Epithelial cell of prostate (primary cell): ENCODE results near the gene PATJ.
A peak's percentile ranks its signal among the peaks of the same experiment; 100 is the strongest.
"Not testable (repeated sequence)": the region's sequence is repeated elsewhere in the genome, so short reads cannot be mapped to it uniquely, and the experiment has no call there.

Source experiments
- DNase-seq: peaks from one replicate; pipeline ENCODE4 v3.0.0-alpha.2; 2011; ENCODE audit warnings: low read depth, low spot score
- H3K27ac ChIP-seq: fragments of 450-650 bp; 2 replicates; pipeline ENCODE4 v1.5.1; 2017; ENCODE audit warnings: mild to moderate bottlenecking

Gene PATJ

GRCh38 chr1:61808968-61809367 lies 66.7 kb downstream of the PATJ start:
- no peak overlapping the region for H3K27ac ChIP-seq
- DNase-seq = no peak

GRCh38 chr1:61812916-61813315 lies 70.6 kb downstream of the PATJ start:
- H3K27ac ChIP-seq = no peak overlapping the region
- no peak for DNase-seq

- no peak overlapping the region for H3K27ac ChIP-seq
- no peak for DNase-seq
Measured at GRCh38 chr1:61816191-61816590, 73.9 kb downstream of the PATJ start.

- no peak for DNase-seq
- H3K27ac ChIP-seq = no peak overlapping the region
Measured at GRCh38 chr1:61818992-61819391, 76.7 kb downstream of the PATJ start.

- DNase-seq = no peak
- no peak overlapping the region for H3K27ac ChIP-seq
Measured at GRCh38 chr1:61819421-61819820, 77.1 kb downstream of the PATJ start.

- no peak overlapping the region for H3K27ac ChIP-seq
Measured at GRCh38 chr1:61825393-61825792, 83.1 kb downstream of the PATJ start.

GRCh38 chr1:61828805-61829204 lies 86.5 kb downstream of the PATJ start:
- no peak overlapping the region for H3K27ac ChIP-seq
- no peak for DNase-seq

More at GRCh38 chr1:61825393-61825792, 83.1 kb downstream of the PATJ start:
- no peak for DNase-seq

- no peak for DNase-seq
- H3K27ac ChIP-seq = peak overlapping the region; percentile 47
Measured at GRCh38 chr1:61836649-61837048, 94.4 kb downstream of the PATJ start.

GRCh38 chr1:61837607-61838006 lies 95.3 kb downstream of the PATJ start:
- H3K27ac ChIP-seq = peak overlapping the region; percentile 47

GRCh38 chr1:61839679-61840078 lies 97.4 kb downstream of the PATJ start:
- no peak for DNase-seq
- peak overlapping the region; percentile 20 for H3K27ac ChIP-seq

More at GRCh38 chr1:61837607-61838006, 95.3 kb downstream of the PATJ start:
- peak; percentile 94 for DNase-seq

GRCh38 chr1:61842036-61842435 lies 99.8 kb downstream of the PATJ start:
- no peak overlapping the region for H3K27ac ChIP-seq
- DNase-seq = no peak

- DNase-seq = no peak
- H3K27ac ChIP-seq = no peak overlapping the region
Measured at GRCh38 chr1:61842863-61843514, 100.7 kb downstream of the PATJ start.

- no peak for DNase-seq
- H3K27ac ChIP-seq = no peak overlapping the region
Measured at GRCh38 chr1:61844006-61844405, 101.7 kb downstream of the PATJ start.

GRCh38 chr1:61844664-61845063 lies 102.4 kb downstream of the PATJ start:
- not testable (repeated sequence) for DNase-seq

GRCh38 chr1:61851235-61851634 lies 109.0 kb downstream of the PATJ start:
- H3K27ac ChIP-seq = no peak overlapping the region
- no peak for DNase-seq

More at GRCh38 chr1:61844664-61845063, 102.4 kb downstream of the PATJ start:
- H3K27ac ChIP-seq = not testable (repeated sequence)

- no peak for DNase-seq
- H3K27ac ChIP-seq = no peak overlapping the region
Measured at GRCh38 chr1:61851849-61852669, 109.8 kb downstream of the PATJ start.

GRCh38 chr1:61852670-61853015 lies 110.4 kb downstream of the PATJ start:
- H3K27ac ChIP-seq = no peak overlapping the region
- no peak for DNase-seq

GRCh38 chr1:61853583-61853982 lies 111.3 kb downstream of the PATJ start:
- no peak for DNase-seq
- no peak overlapping the region for H3K27ac ChIP-seq

- no peak overlapping the region for H3K27ac ChIP-seq
- no peak for DNase-seq
Measured at GRCh38 chr1:61864489-61864888, 122.2 kb downstream of the PATJ start.

GRCh38 chr1:61865646-61866220 lies 123.5 kb downstream of the PATJ start:
- DNase-seq = no peak
- no peak overlapping the region for H3K27ac ChIP-seq

- no peak for DNase-seq
- H3K27ac ChIP-seq = no peak overlapping the region
Measured at GRCh38 chr1:61869691-61870109, 127.4 kb downstream of the PATJ start.
